HCT116 (cell line): ENCODE data around the gene TBRG4. TPM values are rescaled to one million over a fixed set of nuclear protein-coding genes. Genes with fewer than 3 reads are reported as not detected.

Source experiments
- ATAC-seq: fragments of 200-7000 bp; cut with Tn5 transposase; 2 replicates; pipeline ENCODE4 v1.9.1; 2020; ENCODE audit warnings: mild to moderate bottlenecking, moderate library complexity
- BruUV-seq: library from RNA; stranded (reverse); fragments of 400-500 nt; replicated peaks from 2 replicates; lab custom pipeline; 2021; lab: Mats Ljungman, UMichigan
- CTCF ChIA-PET: fragments of 300-600 bp; sonication (Branson Sonifier 250); formaldehyde crosslinking; loops from one replicate; lab custom pipeline; 2021; ENCODE audit warnings: antibody characterized with exemption; lab: Charles Lee
- POLR2A ChIA-PET: fragments of 300-600, 350-600 bp; sonication (Branson Sonifier 250); formaldehyde crosslinking; loops from one replicate; lab custom pipeline; 2021; ENCODE audit warnings: antibody characterized with exemption; lab: Charles Lee
- RAD21 ChIA-PET, 2 experiments: fragments of 300-600 bp; sonication (Branson Sonifier 250); formaldehyde crosslinking; loops; one replicate each; lab custom pipeline; 2023; ENCODE audit warnings: low total read pairs in 2 of 2; ENCODE audit not compliant: uncharacterized antibody in 2 of 2, unreplicated experiment in 2 of 2, low non-redundant PET in 1 of 2; lab: Charles Lee
- DNase-seq: peaks from one replicate; pipeline ENCODE4 v3.0.0-alpha.2; 2010; ENCODE audit warnings: low read depth, low spot score
- H2AFZ ChIP-seq: fragments of 200-600 bp; shearing (Covaris generic), sonication (generic); 2 replicates; pipeline ENCODE4 v1.6.1; 2017; ENCODE audit warnings: low read depth, mixed run types, mixed read lengths, antibody characterized with exemption, low read length; ENCODE audit not compliant: poor library complexity, severe bottlenecking
- H3K27ac ChIP-seq: 2 replicates; pipeline ENCODE4 v1.5.1; 2012; ENCODE audit warnings: low read depth, low read length
- H3K27me3 ChIP-seq: fragments of 200-600 bp; sonication (generic); 2 replicates; pipeline ENCODE4 v1.6.1; 2016; ENCODE audit warnings: mixed run types, low read length, mixed read lengths; ENCODE audit not compliant: insufficient read depth
- H3K36me3 ChIP-seq, 2 experiments: fragments of 200-500 bp in 1 of 2; fragments of 200-600 bp in 1 of 2; sonication (Bioruptor generic) in 1 of 2; sonication (generic) in 1 of 2; 2 replicates each; pipeline versions ENCODE4 v1.5.1 to v1.6.1; 2014 to 2016; ENCODE audit warnings: low read length in 2 of 2, inconsistent platforms in 1 of 2, mixed read lengths in 1 of 2, mixed run types in 1 of 2; ENCODE audit not compliant: insufficient read depth in 2 of 2, control insufficient read depth in 1 of 2
- H3K4me1 ChIP-seq, 2 experiments: fragments of 200-600 bp in 1 of 2; sonication (generic) in 1 of 2; 2 replicates each; pipeline versions ENCODE4 v1.5.1 to v1.6.1; 2012 to 2017; ENCODE audit warnings: low read length in 2 of 2, inconsistent platforms in 1 of 2, mild to moderate bottlenecking in 1 of 2, mixed read lengths in 1 of 2, mixed run types in 1 of 2, moderate library complexity in 1 of 2; ENCODE audit not compliant: insufficient read depth in 2 of 2, control insufficient read depth in 1 of 2
- H3K4me2 ChIP-seq: fragments of 200-600 bp; sonication (generic); 2 replicates; pipeline ENCODE4 v1.6.1; 2017; ENCODE audit warnings: mixed run types, low read length, mixed read lengths
- H3K4me3 ChIP-seq, 2 experiments: fragments of 200-600 bp in 1 of 2; sonication (generic) in 1 of 2; replicated peaks in 1 of 2; 2 replicates each; pipeline ENCODE4 v1.5.1; 2011 to 2016; ENCODE audit warnings: low read length in 2 of 2, control low read depth in 1 of 2, low read depth in 1 of 2, mild to moderate bottlenecking in 1 of 2, mixed read lengths in 1 of 2, mixed run types in 1 of 2
- H3K79me2 ChIP-seq: fragments of 200-600 bp; sonication (generic); 2 replicates; pipeline ENCODE4 v1.6.1; 2017; ENCODE audit warnings: mild to moderate bottlenecking, mixed run types, low read length, moderate library complexity, mixed read lengths; ENCODE audit not compliant: insufficient read depth
- H3K9ac ChIP-seq: fragments of 200-600 bp; sonication (generic); 2 replicates; pipeline ENCODE4 v1.6.1; 2016; ENCODE audit warnings: low read length, mixed read lengths
- H3K9me2 ChIP-seq: fragments of 200-600 bp; sonication (generic), shearing (Covaris generic); 2 replicates; pipeline ENCODE4 v1.6.1; 2017; ENCODE audit warnings: mixed run types, mild to moderate bottlenecking, moderate library complexity; ENCODE audit not compliant: insufficient read depth
- H3K9me3 ChIP-seq, 2 experiments: fragments of 200-500 bp in 1 of 2; fragments of 200-600 bp in 1 of 2; sonication (Bioruptor generic) in 1 of 2; sonication (generic) in 1 of 2; 2 replicates each; pipeline ENCODE4 v1.6.1; 2014 to 2017; ENCODE audit warnings: low read length in 2 of 2, mixed read lengths in 2 of 2, inconsistent platforms in 1 of 2, low read depth in 1 of 2, mild to moderate bottlenecking in 1 of 2, mixed run types in 1 of 2, moderate library complexity in 1 of 2; ENCODE audit not compliant: control insufficient read depth in 1 of 2, insufficient read depth in 1 of 2
- H4K20me1 ChIP-seq: fragments of 200-600 bp; sonication (generic), shearing (Covaris generic); 2 replicates; pipeline ENCODE4 v1.6.1; 2017; ENCODE audit warnings: mixed run types, mild to moderate bottlenecking, moderate library complexity; ENCODE audit not compliant: insufficient read depth
- ELF1 ChIP-seq: IDR thresholded peaks from 2 replicates; pipeline ENCODE4 v1.6.1; 2012; ENCODE audit warnings: low read depth, borderline replicate concordance
- EZH2 ChIP-seq: fragments of 200-600 bp; sonication (generic); IDR thresholded peaks from 2 replicates; pipeline ENCODE4 v1.6.1; 2017; ENCODE audit warnings: antibody characterized with exemption, mixed run types
- JUND ChIP-seq: IDR thresholded peaks from 2 replicates; pipeline ENCODE4 v1.6.1; 2012
- MAX ChIP-seq: IDR thresholded peaks from 2 replicates; pipeline ENCODE4 v1.6.1; 2012
- POLR2AphosphoS5 ChIP-seq: IDR thresholded peaks from 2 replicates; pipeline ENCODE4 v1.6.1; 2011; ENCODE audit warnings: mild to moderate bottlenecking, low read depth, low read length, moderate library complexity
- SP1 ChIP-seq: IDR thresholded peaks from 2 replicates; pipeline ENCODE4 v1.6.1; 2012; ENCODE audit warnings: low read depth
- ZFX ChIP-seq: fragments of 450-650 bp; IDR thresholded peaks from 2 replicates; pipeline ENCODE4 v1.6.1; 2017
- intact Hi-C: fragments of 100-400 bp; cut with micrococcal nuclease; formaldehyde crosslinking; loops from 2 replicates; pipeline ENCODE4 v1.10.0; 2022
- total RNA-seq: library from RNA; stranded (reverse); gene quantifications from one replicate; pipeline ENCODE4 v1.2.1, GENCODE V29; 2021; ENCODE audit not compliant: unreplicated experiment
- TF ChIP-seq, protein P1 (sequence below): IDR thresholded peaks from 2 replicates; pipeline ENCODE4 v1.6.1; 2012; ENCODE audit warnings: low read depth
- TF ChIP-seq, protein P2 (sequence below): IDR thresholded peaks from 2 replicates; pipeline ENCODE4 v1.6.1; 2012

Gene TBRG4
- total RNA-seq, 1 experiment from 2014 or later: 136 TPM

- TF ChIP-seq MAX: no peak
- no peak for TF ChIP-seq ELF1
- TF ChIP-seq, protein P1, sequence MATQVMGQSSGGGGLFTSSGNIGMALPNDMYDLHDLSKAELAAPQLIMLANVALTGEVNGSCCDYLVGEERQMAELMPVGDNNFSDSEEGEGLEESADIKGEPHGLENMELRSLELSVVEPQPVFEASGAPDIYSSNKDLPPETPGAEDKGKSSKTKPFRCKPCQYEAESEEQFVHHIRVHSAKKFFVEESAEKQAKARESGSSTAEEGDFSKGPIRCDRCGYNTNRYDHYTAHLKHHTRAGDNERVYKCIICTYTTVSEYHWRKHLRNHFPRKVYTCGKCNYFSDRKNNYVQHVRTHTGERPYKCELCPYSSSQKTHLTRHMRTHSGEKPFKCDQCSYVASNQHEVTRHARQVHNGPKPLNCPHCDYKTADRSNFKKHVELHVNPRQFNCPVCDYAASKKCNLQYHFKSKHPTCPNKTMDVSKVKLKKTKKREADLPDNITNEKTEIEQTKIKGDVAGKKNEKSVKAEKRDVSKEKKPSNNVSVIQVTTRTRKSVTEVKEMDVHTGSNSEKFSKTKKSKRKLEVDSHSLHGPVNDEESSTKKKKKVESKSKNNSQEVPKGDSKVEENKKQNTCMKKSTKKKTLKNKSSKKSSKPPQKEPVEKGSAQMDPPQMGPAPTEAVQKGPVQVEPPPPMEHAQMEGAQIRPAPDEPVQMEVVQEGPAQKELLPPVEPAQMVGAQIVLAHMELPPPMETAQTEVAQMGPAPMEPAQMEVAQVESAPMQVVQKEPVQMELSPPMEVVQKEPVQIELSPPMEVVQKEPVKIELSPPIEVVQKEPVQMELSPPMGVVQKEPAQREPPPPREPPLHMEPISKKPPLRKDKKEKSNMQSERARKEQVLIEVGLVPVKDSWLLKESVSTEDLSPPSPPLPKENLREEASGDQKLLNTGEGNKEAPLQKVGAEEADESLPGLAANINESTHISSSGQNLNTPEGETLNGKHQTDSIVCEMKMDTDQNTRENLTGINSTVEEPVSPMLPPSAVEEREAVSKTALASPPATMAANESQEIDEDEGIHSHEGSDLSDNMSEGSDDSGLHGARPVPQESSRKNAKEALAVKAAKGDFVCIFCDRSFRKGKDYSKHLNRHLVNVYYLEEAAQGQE: no peak
- TF ChIP-seq ZFX: no peak
- TF ChIP-seq JUND: no peak
- no peak for TF ChIP-seq EZH2
Observed at GRCh38 chr7:45061806-45062425, 49.6 kb downstream of the TBRG4 start (continued).

GRCh38 chr7:45061352-45061751 is 50.1 kb downstream of the TBRG4 start:
- H3K9ac ChIP-seq: no peak overlapping the region

More at GRCh38 chr7:45061352-45061751, 50.1 kb downstream of the TBRG4 start:
- intact Hi-C loops: no loop called here
- no peaks in the 10 kb centered on the region for H3K9me2 ChIP-seq
- H3K27ac ChIP-seq: no peak overlapping the region
- ATAC-seq: no peak
- no peaks in the 10 kb centered on the region; a peak in 1 of 4 replicates for H3K36me3 ChIP-seq
- H3K79me2 ChIP-seq: peaks cover 4% of the 10 kb centered on the region; the same call in 1 of the 2 replicates
- no TSS peak for BruUV-seq
- no peaks in the 10 kb centered on the region for H3K9me3 ChIP-seq
- H3K4me2 ChIP-seq: no peak overlapping the region
- no peak overlapping the region for H3K4me3 ChIP-seq
- H4K20me1 ChIP-seq: no peaks in the 10 kb centered on the region
- RAD21 ChIA-PET: no interaction called here
- H3K4me1 ChIP-seq: peaks cover 0 to 15% of the 10 kb centered on the region in 2 experiments; a peak in 2 of 4 replicates
- no peak overlapping the region for H2AFZ ChIP-seq
- no peaks in the 10 kb centered on the region for H3K27me3 ChIP-seq
- POLR2A ChIA-PET: no interaction called here
- CTCF ChIA-PET: no interaction called here
- TF ChIP-seq ELF1 (no peak), SP1 (no peak), MAX (no peak), POLR2AphosphoS5 (no peak)
- TF ChIP-seq, protein P2, sequence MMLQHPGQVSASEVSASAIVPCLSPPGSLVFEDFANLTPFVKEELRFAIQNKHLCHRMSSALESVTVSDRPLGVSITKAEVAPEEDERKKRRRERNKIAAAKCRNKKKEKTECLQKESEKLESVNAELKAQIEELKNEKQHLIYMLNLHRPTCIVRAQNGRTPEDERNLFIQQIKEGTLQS: no peak
- TF ChIP-seq, all 23 proteins: peak for 0
- DNase-seq: no peak
